GM23248 (cell line): ENCODE results near the gene IBA57.

Experiments
- EZH2 ChIP-seq: fragments of 200-600 bp; sonication (generic); IDR thresholded peaks from 2 replicates; pipeline ENCODE4 v1.6.1; 2018; ENCODE audit warnings: antibody characterized with exemption, mild to moderate bottlenecking; ENCODE audit not compliant: insufficient read depth, poor library complexity, severe bottlenecking
- EZH2phosphoT487 ChIP-seq: fragments of 200-600 bp; sonication (generic); IDR thresholded peaks from 2 replicates; pipeline ENCODE4 v1.6.1; 2018; ENCODE audit warnings: antibody characterized with exemption, moderate library complexity, mild to moderate bottlenecking, low read depth; ENCODE audit not compliant: insufficient read depth

GRCh38 chr1:228144193-228144992 is 21.2 kb upstream of the IBA57 start:
- no peak for TF ChIP-seq EZH2
- no peak for TF ChIP-seq EZH2phosphoT487
